GM21619 (cell line): Measurements from ENCODE around the gene OR10H5.
"Not testable (repeated sequence)": the region's sequence is repeated elsewhere in the genome, so short reads cannot be mapped to it uniquely, and the experiment has no call there.

Experiments used
- ATAC-seq: cut with Tn5 transposase; IDR thresholded peaks from one replicate; pipeline ENCODE4 v1.9.1; 2021; ENCODE audit not compliant: unreplicated experiment

OR10H5 gene, protein sequence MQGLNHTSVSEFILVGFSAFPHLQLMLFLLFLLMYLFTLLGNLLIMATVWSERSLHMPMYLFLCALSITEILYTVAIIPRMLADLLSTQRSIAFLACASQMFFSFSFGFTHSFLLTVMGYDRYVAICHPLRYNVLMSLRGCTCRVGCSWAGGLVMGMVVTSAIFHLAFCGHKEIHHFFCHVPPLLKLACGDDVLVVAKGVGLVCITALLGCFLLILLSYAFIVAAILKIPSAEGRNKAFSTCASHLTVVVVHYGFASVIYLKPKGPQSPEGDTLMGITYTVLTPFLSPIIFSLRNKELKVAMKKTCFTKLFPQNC

DNA sequence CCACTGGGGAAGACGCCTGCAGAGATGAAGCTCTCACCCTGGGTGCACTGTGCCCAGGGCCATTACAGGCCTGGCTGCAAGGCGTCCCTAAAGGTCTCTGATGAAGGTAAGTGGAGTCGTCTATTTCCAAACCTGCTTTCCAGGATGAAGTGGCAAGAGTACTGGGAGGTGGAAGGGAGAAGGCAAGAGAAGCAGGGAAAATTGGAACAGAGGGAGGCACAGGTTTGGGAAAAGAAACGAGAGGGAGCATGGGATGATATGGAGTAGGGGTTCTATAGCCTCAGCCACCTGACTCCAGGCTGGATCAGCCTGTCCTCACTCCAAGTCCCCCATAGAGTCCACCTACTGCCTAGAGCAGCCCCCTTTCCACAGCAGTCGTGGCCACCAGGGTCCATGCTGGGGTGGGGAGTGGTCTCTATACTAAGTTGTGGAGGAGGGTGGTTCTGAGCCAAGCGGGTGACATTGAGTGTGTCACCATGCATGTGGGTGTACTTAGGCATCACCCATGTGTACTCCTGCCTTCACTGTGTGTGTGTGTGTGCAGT lies at the start of gene OR10H5:
Gene OR10H5 (plus strand): TSS at position 51 of the 545 bp plus-strand sequence. CDS start 6,388 bp downstream, outside the sequence.
- no peak for ATAC-seq

DNA sequence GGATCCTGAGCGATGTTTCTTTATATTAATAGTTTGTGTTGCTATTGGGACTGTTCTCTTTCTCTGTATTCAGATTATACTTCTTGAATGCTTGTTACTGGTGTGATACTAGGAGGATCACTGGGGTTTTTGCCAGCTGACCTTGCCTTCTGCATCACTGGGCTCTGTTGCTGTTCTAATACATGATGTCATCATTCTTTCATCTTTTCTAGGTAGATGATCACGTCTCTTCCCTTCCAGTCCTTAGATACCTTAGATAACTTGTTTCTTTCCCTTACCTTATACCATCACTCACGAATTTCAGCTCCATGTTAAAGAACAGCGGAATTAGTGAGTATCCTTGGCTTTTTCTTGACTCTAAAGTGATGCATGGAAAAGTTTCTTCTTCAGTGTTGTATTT lies 49.7 kb upstream of the OR10H5 start, which contains the start of gene OR10H3:
Gene OR10H3 (plus strand): TSS at position 264 of the 400 bp plus-strand sequence. CDS start 3,408 bp downstream, outside the sequence.
- ATAC-seq: no peak

DNA sequence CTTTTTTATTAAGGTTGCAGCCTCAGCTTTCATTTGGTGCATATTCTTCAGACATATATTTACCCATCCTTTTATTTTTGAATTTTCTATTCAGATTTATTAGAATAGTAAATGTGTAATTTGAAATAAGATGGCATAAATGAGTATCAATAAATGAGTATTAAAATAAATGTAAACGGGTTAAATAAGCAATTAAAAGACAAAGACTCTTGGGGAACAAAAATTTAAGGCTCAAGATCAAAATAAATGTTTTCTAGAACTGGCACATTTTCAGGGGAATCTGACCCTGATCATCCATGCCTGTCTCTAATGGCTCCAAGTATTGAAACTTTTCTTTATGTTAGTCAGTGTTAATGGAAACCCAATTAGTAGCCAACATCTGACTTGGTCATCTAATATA lies 46.7 kb upstream of the OR10H5 start:
- no peak for ATAC-seq

DNA sequence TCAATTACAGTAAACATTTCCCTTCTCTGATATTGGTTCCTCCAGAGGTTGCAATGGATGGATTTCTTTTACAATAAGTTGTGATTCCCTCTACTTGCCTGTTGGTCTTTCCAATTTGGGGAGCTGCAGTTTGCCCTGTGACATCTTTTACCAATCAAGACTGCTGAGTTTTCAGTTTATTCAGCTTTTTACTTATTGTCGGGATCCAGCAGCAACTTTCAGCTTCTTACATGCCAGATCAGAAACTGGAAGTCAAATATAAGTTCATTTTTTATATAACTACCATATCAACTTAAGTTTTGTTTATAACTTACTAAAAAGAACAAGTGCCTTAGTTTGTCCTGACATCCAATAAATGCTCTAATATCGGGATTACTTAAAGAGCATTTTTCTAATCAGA lies 39.2 kb upstream of the OR10H5 start:
- ATAC-seq: no peak

DNA sequence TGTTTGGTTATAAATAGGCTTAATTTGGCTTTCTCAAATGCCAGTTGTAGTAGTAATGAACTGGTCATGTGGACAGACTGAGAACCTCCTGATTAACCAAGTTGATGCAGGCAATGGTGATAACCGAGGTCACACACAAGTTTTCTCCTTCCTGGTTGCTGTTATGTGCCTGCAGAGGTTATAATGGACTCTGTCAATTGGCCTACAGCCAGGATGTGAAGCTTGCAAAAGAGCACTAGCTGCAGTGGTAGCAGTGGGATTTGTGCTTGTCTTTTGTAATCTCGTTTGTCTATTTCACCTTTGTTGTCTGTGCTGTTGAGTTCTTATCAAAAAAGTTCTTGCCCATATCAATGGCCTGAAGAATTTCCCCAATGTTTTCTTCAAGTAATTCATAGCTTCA lies 29.1 kb upstream of the OR10H5 start:
- ATAC-seq: no peak

DNA sequence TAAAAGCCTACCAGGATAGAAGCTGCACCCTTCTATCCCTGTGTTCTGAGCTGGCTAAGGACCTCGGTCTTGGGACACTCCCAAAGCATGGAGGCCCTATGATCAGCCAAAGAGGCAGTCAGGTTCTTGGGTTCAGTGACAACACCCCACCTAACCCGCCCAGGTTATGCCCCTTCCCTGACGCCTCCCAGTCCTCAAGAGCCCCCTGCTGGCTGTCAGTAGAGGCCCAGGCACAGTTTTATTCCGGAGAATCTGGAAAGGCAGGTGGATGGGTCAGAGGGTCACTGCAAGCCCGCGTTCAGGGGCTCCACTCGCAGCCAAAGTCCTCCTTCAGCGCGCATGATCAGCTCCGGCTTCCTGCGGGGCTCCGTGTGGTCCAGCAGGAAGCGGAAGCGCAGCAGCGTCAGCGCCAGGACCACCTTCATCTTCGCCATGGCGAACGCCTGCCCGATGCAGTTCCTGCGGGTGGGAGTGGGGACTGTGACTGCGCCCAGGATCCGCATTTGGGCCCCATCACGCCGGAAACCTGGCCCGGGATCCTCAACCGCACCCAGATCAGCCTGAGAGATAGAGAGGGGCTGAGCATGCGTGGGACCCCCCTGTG lies 27.4 kb upstream of the OR10H5 start:
- ATAC-seq: no peak

DNA sequence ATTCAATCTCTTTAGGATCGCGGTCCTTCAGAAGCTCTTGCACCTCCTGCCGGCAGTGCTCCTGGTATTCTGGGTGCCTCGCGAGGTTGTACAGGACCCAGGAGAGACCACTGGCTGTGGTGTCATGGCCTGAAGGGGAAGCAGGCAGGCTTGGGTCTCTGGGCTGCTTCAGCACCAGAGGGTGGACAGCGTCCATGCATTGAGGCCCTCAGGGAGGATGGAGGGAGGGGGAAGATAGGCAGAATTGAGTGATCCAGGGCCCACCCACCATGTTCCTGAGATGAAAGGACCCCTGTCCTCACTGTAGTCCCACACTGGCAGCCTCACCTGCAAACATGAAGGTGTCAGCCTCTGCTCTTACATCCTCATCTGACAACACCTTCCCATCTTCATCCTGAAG lies 17.9 kb upstream of the OR10H5 start:
- no peak for ATAC-seq

DNA sequence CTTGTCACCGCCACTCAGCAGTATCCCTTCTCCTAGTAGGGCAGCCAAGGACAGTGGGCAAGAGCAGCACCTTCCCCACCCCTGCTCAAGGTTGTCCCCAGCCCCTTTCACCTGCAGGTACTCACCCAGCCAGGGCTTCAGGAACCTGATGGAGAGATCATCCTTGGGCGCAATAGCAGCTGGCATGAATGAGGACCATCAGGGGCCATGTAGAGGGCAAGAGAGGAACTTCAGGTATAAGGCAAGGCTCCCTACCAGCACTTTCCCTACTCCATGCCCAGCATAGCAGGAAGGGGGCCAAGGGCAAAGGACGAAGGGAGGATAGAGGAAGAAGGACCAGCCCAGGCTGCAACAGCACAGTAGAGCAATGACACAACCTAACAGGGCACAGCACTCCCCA lies 13.3 kb upstream of the OR10H5 start:
- ATAC-seq: not testable (repeated sequence)

DNA sequence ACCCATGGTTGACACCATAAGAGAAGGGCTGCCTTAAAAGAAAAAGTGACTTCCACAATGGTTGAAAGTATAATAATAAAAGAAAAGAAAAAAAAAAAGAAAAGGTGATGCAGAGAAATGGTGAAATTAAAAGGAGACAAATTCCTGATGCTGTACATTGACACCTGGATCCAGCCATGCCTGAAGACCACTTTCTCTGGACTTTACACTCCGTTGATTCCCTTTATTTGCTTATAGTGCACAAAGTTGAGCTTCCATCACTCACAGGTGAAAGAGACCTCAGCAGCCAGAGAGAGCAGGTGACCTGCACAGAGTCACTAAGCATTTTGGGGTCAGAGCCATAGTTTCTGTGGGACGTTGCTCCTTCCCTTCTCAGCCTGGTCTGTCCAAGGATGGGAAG lies 12.2 kb upstream of the OR10H5 start:
- ATAC-seq: no peak

DNA sequence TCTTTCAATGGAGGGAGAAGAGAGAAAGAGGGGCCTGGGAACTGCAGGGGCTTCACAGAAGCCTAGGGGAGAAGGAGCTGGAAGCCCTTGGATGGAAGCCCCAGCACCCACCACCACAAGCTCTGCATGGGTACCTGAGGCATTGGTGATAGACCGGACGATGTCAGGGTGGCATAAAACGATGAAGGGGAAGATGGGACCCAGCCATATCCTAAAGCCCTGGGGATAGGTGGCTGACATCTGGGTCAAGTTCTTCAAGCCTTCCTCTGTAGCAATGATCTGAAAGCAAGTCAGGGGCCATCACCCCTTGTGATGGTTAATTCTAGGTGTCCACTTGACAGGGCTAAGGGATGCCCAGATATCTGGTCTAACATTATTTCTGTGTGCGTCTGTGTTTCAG lies 11.2 kb upstream of the OR10H5 start:
- ATAC-seq: no peak

DNA sequence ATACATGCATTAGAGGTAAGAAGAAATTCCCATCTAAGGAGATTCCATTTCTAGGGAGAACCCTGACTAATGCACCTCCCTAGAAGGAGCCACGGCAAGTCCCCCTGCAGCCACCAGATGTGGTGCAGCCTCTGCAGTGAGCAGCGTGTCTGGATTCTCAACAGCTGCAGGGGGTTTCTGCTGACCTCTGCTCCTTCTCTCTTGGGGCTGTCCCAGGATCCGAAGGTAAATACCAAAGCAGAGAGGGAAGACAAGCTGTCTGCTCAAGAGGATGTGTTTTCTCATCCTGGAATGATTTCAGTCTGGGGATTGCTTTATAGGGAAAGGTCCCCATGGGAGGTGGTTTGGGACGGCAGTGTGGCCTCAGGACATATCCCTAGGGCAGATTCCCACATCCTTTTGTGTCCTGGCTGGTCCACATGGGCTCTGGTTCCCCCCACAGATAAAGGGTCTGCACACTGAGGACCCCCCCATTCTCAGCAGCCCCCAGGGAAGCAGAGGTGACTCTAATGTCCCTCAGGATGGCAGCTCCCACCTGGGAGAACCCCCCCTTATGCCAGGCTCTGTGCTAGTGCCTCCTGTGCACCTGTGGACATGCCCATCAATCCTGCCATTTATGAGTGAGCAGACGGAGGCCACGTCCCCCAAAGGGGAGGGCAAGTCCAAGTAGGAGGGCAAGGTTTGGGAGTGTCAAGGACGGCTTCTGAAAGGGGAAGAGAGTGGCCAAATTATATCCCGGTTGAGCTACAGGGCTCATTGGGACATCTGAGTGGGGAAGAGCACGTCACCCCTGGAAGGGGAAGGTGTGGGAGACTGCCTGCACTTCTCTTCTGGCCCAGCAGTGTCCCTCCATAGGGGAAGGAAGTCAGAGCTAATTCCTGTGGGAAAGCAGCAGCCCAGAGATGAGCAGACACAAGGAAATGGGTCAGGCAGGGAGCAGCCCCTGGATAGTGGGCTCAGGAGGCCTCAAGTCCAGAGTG lies 10.2 kb upstream of the OR10H5 start:
- no peak for ATAC-seq

DNA sequence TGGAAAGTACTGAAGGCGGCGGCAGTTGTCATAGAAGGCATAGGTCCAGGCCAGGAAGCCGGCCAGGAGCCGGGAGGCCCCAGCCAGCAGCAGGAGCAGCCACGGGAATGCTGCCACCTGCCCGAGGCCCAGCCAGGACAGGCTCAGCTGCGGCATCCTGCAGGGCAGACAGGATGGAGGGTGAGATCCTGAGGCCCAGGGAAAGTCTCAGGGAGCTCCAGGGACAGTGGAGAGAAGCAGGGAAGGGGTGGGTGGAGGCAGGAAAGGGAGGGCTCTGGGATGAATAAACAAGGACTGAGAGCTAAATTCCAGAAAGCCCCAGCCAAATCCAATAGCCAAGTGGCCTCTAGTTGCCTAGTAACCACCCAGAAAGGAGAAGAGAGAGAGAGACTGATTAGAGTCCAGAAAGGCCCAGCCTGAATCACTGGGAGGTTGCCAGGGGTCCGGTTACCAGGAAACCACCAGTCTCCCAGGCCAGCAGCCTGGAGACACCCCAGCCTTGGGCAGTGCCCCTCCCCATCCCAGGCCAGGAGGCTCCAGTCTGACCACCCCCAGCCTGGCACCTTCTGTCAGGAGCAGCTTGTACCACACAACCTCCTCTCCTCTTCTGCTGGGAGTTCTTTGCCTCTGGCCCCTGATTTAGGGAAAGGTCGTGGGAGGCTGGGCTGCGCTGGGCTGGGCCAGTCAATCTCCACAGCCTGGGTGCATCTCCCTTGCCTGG lies 7.5 kb upstream of the OR10H5 start:
- ATAC-seq: no peak

DNA sequence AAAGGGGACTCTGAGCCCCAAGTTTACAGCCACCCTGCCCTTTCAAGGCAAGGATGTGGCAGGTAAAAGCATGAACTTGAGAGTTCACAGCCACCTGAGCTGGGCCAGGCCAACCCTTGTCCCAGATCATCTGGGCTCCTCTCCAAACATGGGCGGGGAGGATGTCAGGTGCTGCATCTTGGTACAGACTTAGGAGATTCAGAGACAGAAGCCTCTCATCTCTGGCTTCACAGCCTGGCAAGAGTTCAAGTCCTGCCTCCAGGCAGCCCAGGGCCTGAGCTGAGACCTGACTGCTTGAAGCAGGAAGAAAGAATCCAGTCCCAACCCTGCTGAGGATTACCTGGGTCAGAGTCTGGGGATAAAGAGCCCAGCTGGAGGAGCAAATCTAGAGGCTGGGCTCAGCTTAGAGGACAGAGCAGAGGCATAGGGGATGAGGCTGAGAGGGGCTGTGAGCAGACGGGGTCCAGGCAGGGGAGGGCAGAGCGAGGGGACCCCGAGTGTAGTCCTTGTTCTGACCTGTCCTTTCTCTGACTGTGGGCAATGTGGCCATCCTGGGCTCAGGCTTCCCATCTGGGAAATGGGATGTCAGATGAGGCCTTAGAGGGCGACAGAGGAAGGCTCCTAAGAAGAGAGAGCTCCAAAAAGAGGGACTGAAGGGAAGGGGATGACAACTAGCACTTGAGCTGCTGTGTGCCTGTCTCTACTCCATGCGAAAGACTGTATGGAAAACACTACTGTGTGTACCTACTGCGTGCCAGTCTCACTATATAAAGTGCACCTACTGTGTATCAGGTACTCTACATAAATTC lies 6.6 kb upstream of the OR10H5 start:
- ATAC-seq: no peak

DNA sequence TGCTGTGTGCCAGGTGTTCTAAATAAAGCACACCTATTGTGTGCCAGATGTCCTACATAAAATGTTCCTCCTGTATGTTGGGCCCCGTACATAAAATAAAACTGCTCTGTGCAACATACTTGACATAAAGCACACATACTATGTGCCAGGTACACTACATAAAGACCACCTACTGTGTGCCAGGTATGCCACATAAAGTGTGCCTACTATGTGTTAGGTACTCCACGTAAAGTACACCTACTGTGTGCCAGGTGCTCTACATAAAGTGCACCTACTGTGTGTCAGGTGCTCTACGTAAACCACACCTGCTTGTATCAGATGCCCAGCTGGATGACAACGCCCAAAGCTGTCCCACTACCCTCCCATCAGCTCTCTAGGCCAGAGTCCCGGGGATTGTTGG lies 5.8 kb upstream of the OR10H5 start:
- ATAC-seq: no peak

DNA sequence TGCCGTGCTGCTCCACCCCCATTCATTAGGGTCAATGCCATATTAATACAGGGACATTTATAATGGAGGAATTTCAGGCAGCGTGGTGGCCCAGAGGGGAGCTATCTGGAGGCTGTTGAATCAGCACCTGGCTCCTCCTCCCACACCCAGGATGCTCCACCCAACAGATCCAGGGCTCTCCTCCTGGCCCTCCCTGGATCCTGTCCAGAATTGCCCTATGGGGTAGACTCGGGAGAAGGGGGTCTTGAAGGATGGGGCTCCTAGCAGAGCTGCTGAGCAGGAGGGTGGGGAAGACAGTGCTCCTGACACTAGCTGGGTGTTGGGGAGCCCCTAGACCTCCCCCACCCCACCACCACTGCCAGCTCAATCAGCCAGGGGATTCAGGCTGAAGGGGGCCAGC lies 5.2 kb upstream of the OR10H5 start:
- ATAC-seq: no peak

DNA sequence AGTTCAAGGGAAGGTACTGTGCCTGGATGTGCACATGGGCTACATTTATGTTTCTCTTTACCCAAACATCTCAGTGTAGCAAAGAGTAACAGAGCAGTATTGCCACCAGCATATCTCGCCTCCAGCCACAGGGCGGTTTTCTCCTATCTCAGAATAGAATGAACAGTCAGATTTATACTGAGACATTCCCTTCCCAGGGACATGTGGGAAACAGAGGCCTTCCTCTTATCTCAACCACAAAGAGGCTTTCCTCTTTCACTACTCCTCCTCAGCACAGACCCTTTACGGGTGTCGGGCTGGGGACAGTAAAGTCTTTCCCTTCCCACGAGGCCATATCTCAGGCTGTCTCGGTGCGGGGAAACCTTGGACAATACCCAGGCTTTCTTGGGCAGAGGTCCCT lies 4.6 kb upstream of the OR10H5 start:
- ATAC-seq: not testable (repeated sequence)

DNA sequence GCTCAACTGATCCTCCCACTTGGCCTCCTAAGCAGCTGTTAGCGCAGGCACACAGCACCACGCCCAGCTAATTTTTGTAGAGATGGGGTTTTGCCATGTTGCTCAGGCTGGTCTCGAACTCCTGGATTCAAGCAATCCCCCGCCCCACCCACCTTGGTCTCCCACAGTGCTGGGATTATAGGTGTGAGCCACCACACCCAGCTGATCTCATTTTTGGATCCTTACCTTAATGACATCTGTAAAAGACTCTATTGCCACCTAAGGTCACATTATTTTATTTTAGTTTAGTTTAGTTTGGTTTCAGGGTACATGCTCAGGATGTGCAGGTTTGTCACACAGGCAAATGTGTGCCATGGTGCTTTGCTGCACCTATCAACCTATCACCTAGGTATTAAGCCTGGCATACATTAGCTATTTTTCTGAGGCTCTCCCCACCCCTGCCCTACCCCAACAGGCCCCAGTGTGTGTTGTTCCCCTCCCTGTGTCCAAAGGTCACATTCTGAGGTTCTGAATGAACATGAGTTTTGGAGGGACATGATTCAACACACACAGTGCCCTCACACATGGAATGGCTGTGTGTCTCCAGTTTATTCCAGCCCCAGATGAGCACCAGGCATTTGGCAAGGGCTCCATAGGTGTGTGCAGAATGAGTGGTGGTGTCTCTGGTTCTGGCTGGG lies 1.3 kb downstream of the OR10H5 start:
- no peak for ATAC-seq

DNA sequence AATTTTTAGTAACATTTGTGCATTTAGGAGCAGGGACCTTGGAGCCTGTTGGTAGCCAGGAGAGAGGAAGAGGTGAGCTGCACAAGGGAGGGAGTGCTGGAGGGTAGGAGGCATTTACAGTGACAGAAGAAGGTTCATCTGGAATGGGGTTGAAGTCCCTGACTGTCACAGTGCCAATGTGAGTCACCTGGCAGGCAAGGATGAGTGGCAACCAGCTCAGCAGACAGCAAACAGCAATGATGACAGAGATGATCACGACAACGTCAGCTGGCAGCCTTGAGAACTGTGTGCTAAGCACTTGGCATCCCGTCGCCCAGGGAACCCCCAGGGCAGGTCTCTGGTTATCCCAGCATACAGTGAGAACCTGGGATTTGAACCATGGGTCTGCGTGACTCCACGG lies 2.6 kb downstream of the OR10H5 start:
- ATAC-seq: no peak

DNA sequence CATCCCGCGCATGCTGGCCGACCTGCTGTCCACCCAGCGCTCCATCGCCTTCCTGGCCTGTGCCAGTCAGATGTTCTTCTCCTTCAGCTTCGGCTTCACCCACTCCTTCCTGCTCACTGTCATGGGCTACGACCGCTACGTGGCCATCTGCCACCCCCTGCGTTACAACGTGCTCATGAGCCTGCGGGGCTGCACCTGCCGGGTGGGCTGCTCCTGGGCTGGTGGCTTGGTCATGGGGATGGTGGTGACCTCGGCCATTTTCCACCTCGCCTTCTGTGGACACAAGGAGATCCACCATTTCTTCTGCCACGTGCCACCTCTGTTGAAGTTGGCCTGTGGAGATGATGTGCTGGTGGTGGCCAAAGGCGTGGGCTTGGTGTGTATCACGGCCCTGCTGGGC lies 6.8 kb downstream of the OR10H5 start:
- not testable (repeated sequence) for ATAC-seq
